HG02623 (cell line): ENCODE results near the gene ZNF791.
"Not testable (repeated sequence)": the region's sequence is repeated elsewhere in the genome, so short reads cannot be mapped to it uniquely, and the experiment has no call there.

ENCODE experiments used
- ATAC-seq: cut with Tn5 transposase; IDR thresholded peaks from one replicate; pipeline ENCODE4 v1.9.1; 2021; ENCODE audit warnings: moderate library complexity; ENCODE audit not compliant: unreplicated experiment

The ZNF791 gene

GRCh38 chr19:12610540-12611360, at the start of gene ZNF791, which contains the start of gene ZNF490:
Gene ZNF791 (plus strand): TSS chr19:12610920. CDS start chr19:12611080, 160 bp downstream.
Gene ZNF490 (minus strand): TSS chr19:12610813. CDS start chr19:12610680, 133 bp downstream.
- peak; percentile 72 for ATAC-seq

DNA sequence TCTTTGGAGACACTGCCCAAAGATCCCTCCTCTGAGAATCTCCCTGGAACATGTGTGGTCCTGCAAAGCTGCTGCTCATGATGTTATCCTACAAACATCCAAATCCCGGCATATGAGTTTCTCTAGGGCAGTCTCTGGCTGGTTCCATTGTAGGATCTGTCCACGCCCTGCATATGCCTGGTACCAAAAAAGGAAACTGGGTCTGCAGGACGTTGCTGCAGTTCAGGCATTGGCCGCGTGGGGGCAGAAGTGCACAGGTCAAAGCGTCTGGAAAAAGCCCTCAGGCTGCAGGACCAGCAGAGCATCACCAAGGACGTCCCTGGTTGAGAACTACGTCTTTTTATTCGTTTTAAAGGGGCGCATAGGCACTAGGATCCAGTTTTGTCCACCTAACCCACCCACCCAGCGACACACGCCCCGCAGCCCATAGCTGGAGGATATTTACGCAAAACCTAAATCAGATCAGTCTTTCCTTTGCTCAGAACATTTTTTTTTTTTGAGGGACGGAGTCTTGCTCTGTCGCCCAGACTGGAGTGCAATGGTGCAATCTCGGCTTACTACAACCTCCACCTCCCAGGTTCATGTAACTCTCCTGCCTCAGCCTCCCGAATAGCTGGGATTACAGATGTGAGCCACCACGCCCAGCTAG, 46.6 kb upstream of the ZNF791 start:
- ATAC-seq = no peak

DNA sequence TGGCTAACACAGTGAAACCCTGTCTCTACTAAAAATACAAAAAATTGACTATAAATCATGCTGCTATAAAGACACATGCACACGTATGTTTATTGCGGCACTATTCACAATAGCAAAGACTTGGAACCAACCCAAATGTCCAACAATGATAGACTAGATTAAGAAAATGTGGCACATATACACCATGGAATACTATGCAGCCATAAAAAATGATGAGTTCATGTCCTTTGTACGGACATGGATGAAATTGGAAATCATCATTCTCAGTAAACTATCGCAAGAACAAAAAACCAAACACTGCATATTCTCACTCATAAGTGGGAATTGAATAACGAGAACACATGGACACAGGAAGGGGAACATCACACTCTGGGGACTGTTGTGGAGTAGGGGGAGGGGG, 44.3 kb upstream of the ZNF791 start:
- ATAC-seq = not testable (repeated sequence)

- no peak for ATAC-seq
These were observed 42.8 kb upstream of the ZNF791 start for GRCh38 chr19:12567951-12568350.

DNA sequence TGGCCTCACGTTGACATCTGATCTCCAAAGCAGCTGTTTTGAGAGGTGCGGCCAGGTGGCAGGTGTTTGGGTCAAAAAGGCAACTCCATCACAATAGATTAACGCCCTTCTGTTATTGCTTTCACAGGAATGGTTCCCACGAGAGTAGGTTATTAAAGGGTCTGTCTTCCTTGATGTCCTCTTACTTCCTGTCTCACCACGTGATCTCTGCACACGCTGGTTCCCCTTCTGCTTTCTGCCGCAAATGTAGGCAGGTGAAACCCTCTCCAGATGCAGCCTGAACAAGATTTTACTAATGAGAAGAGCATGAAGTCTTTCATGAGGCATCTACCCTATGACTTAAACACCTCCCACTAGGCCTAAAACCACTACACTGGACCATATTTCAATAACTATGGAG, 36.7 kb upstream of the ZNF791 start:
- no peak for ATAC-seq

GRCh38 chr19:12578641-12579040, 32.1 kb upstream of the ZNF791 start:
- ATAC-seq = no peak

- ATAC-seq = no peak
These were observed 30.5 kb upstream of the ZNF791 start for GRCh38 chr19:12580180-12580694.

DNA sequence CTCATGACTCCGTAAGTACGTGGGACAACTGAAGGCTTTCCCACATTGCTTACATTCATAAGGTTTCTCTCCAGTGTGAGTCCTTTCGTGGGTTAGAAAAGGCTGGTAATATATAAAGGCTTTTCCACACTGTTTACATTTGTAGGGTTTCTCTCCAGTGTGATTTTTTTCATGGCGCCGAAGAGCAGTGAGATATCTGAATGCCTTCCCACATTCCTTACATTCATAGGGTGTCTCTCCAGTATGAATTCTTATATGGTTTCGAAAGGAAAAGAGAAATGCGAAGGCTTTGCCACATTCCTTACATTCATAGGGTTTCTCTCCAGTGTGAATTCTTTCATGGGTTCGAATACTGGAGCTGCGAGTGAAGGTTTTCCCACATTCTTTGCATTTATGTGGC, 29.6 kb upstream of the ZNF791 start:
- no peak for ATAC-seq

GRCh38 chr19:12596485-12596884, 14.2 kb upstream of the ZNF791 start:
- no peak for ATAC-seq

GRCh38 chr19:12596927-12597548, 13.7 kb upstream of the ZNF791 start:
- no peak for ATAC-seq

DNA sequence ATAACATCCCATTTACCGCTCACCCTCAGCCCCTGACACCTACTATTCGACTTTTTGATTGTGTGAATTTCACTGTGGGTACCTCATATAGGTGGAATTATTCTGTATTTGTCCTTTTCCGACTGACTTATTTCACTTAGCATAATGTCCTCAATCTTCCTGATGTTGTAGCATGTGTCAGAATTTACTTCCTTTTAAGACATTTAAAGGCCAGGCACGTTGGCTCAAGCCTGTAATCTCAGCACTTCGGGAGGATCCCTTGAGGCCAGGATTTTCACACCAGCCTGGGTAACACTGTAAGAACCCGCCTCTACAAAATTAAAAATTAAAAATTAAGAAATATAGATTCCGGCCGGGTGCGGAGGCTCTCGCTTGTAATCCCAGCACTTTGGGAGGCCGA, 13.1 kb upstream of the ZNF791 start:
- no peak for ATAC-seq

DNA sequence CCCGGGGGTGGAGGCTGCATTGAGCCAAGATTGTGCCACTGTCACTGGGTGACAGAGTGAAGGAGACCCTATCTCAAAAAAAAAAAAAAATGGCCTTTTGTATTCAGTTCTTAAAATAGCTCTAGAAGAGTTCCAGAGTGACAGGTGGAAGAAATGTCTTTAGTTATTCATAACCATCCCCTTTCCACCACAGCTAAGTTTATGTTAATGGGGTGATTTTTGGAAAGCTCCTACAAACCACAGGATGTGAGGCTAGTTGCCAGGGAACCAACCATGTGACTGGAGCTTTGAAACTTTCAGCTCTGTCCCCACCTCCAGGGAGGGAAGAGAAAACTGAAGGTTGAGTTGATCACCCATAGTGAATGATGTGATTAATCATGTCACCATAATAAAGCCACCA, 7.0 kb upstream of the ZNF791 start:
- ATAC-seq = no peak

GRCh38 chr19:12606796-12607195, 3.9 kb upstream of the ZNF791 start:
- ATAC-seq = no peak

GRCh38 chr19:12607631-12608030, 3.1 kb upstream of the ZNF791 start:
- ATAC-seq = no peak

DNA sequence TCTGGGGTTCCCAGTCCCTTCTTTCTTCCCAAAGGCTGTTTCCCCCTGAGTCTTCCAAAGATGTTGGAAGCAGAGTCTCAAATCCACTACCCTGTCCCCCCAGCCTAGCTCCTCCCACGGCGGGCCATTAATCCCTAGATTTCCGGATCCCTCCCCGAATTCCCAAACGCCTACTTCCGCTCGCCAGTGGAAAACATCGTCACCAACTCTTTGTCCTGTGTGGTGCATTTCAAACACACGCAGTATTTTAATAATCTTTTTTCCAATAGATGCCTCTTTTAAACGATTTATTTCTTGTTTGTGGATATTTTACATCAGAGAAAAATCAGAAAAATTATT, 610 bp downstream of the ZNF791 start:
- ATAC-seq = no peak

GRCh38 chr19:12617646-12618045, 6.9 kb downstream of the ZNF791 start:
- no peak for ATAC-seq

DNA sequence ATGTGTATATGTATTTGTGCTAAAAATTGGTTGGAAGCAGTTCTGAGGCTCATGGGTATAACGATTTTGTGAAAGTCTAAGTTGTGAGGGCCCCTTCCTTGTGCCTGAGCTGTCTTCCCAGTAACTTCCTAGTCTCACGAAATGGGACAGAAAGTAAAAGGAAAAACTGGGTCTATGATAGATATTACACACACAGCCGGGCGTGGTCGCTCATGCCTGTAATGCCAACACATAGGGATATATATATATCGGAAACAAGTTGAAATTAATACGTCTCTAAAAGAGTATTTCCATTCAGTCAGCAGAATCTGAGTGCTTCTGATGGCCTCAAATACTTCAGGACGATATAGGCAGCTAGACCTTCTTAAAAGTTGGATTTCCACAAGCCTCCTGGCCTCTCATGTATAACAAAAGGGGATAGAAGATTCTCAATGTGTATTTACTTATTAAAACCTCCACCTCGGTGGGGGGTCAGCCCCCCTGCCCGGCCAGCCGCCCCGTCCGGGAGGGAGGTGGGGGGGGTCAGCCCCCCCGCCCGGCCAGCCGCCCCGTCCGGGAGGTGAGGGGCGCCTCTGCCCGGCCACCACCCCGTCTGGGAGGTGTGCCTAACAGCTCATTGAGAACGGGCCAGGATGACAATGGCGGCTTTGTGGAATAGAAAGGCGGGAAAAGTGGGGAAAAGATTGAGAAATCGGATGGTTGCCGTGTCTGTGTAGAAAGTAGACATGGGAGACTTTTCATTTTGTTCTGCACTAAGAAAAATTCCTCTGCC, 10.7 kb downstream of the ZNF791 start:
- ATAC-seq = not testable (repeated sequence)

GRCh38 chr19:12623361-12624031, 12.8 kb downstream of the ZNF791 start:
- ATAC-seq = no peak

- no peak for ATAC-seq
These were observed 16.2 kb downstream of the ZNF791 start for GRCh38 chr19:12626958-12627357.
